DMS114 treated with DMSO at 0.1 percent for 48 hours (cell line): ENCODE measurements around the gene TNF.
"Not testable (repeated sequence)": the region's sequence is repeated elsewhere in the genome, so short reads cannot be mapped to it uniquely, and the experiment has no call there.

Source experiments
- DNase-seq: peaks from one replicate; lab custom pipeline; 2025; ENCODE audit not compliant: unreplicated experiment; lab: John Stamatoyannopoulos, UW

TNF gene

DNA sequence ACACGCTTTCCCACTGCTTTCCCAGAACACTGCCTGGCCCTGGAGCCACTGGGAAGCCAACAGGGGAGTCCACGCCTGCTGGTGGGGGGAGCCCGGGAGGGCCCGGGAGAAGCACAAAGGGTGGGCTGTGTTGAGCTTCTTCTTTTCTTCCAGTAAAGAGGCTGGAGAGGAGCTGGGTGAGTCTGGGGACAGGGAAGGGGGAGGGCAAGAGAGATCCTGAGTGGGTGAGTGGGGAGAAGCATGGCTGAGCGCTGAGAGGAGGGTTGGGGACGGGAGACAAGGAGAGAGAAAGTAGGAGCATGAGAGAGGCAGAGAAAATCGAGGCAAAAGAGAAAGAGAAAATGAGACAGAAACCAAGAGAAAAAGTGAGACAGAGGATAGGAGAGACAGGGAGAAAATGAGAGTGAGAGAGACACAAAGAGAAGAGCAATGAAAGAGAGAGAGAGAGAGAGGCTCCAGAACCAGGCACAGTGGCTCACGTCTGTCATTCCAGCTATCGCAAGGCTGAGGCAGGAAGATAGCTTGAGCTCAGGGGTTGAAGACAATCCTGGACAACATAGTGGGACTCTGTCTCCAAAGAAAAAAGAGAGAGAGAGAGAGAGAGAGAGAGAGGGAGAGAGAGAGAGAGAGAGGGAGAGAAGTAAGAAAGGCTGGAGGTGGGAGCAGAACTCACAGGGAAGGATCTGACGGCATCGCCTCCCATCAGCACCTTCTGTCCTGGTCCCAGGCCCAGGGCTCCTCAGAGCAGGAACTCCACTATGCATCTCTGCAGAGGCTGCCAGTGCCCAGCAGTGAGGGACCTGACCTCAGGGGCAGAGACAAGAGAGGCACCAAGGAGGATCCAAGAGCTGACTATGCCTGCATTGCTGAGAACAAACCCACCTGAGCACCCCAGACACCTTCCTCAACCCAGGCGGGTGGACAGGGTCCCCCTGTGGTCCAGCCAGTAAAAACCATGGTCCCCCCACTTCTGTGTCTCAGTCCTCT is 12.7 kb downstream of the TNF start:
- DNase-seq: no peak

GRCh38 chr6:31588871-31589650 is 13.7 kb downstream of the TNF start:
- DNase-seq: no peak

DNA sequence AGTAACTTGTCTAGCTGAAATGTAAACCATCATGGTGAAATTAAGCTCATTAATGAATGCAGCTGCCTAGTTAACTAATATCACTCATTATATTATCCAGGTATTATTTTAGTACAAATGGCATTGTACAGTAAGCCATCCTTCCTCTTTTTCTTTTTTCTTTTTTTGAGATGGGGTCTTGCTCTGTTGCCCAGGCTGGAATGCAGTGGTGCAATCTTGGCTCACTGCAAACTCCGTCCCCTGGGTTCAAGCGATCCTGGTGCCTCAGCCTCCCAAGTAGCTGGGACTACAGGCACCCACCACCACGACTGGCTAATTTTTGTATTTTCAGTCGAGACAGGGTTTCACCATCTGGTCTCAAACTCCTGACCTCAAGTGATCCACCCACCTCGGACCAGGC is 15.3 kb downstream of the TNF start:
- not testable (repeated sequence) for DNase-seq

GRCh38 chr6:31592396-31592771 is 17.0 kb downstream of the TNF start:
- DNase-seq: no peak

- DNase-seq: peak; percentile 63
These were observed 21.6 kb downstream of the TNF start for GRCh38 chr6:31597006-31597405.

- DNase-seq: no peak
These were observed 32.0 kb downstream of the TNF start for GRCh38 chr6:31607317-31607716.

GRCh38 chr6:31609519-31610406 is 34.4 kb downstream of the TNF start:
- DNase-seq: no peak

GRCh38 chr6:31610968-31611367 is 35.6 kb downstream of the TNF start:
- no peak for DNase-seq

- no peak for DNase-seq
These were observed 38.8 kb downstream of the TNF start for GRCh38 chr6:31614075-31614619.

DNA sequence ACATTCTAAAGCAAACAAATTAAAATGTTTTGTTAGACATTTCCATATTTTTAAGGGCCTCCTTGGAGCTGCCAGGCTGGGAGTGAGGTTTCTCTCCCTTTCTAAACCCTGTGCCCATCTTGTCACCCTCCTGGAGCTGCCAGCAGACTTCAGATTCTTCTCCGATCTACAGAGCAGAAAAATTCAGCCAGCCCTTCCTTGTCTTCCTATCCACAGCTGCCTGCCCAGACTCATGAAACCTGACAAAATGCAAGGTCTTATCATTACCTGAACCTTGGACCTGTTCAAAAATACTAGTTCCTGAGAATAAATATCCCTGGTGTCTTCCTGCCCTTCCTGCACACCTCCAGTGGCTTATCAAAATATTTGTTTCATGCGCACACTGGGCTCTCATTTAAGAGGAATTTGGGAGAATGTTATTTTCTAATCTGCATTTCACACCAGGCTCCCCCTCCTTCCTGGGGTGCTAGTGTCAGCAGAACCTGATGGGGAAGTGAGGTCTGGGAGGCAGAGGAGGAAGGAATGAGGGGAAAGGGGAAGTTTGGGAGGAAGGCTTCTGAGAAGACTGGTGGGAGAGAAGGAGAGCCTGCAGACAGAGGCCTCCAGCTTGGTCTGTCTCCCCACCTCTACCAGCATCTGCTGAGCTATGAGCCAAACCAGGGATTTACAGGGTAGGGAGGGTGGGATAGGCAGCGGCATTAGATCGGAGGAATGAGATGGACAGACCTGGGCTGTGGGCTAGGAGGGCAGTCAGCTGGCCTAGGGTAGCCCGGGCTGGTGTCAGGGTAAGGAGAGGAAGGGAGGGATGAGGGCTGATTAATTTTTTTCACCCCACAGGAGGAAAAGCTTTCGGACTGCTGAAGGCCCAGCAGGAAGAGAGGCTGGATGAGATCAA is 39.6 kb downstream of the TNF start, which contains the start of gene AIF1:
Gene AIF1 (plus strand): TSS at position 551 of the 895 bp plus-strand sequence. CDS start 96 bp downstream, at position 647.
- DNase-seq: no peak

- DNase-seq: no peak
These were observed 40.4 kb downstream of the TNF start for GRCh38 chr6:31615748-31616147.

DNA sequence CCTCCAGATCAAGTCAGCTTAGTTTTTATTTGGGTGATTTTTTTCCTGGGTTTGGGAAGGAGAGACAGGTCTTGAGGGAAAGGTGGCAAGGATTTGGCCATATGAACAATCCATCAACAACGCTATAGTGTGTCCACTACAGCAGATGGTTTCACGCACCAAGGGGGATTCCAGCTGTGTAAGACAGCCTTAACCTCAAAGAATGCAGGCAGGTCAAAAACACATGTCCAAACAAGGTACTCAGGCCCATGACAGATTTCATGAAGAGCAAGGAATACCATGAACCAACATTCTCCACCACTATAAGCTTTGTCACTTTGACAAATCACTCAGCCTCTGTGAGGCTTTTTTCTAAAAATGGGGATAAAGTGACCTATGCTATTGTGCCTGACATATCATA is 41.6 kb downstream of the TNF start:
- no peak for DNase-seq

GRCh38 chr6:31619805-31620585 is 44.6 kb downstream of the TNF start:
- DNase-seq: peak; percentile 99

DNA sequence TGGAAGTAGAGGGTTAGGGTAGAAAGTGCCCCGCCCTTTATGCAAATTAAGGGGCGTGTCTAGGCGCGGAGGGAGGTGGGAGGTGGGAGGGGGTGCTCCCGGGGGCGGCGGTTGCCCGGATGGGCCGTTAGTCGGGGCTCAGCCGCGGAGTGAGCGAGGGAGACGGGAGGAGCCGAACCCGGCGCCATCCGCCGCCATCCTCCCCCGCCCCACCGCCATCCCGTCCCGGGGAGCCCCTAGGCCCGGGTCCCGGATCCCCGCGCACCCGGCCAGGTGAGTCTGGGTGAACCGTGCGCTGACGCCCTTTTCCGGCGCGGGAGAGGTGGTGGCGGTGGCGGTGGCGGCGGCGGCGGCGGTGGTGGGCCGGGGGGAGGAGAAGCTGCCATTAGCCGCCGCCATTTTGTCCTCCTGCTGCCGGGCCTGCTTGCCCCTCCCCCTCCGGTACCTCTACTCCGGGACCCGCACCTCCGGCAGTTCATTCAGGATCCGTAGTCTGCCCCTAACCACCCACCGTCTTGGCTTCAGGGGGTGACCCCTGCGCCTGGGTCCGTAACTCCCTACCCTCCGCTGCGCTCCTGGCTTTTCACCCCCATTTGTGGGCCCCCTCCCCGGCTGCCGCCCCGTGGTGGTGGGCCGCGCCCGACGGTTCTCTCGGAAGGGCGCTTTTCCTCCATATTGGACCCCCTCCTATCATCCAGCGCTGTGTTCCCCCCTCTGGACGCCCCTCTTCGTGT is 45.4 kb downstream of the TNF start, which contains the start of gene PRRC2A:
Gene PRRC2A (plus strand): TSS at position 130 of the 734 bp plus-strand sequence. CDS start 2,075 bp downstream, outside the sequence.
- DNase-seq: peak; percentile 82

DNA sequence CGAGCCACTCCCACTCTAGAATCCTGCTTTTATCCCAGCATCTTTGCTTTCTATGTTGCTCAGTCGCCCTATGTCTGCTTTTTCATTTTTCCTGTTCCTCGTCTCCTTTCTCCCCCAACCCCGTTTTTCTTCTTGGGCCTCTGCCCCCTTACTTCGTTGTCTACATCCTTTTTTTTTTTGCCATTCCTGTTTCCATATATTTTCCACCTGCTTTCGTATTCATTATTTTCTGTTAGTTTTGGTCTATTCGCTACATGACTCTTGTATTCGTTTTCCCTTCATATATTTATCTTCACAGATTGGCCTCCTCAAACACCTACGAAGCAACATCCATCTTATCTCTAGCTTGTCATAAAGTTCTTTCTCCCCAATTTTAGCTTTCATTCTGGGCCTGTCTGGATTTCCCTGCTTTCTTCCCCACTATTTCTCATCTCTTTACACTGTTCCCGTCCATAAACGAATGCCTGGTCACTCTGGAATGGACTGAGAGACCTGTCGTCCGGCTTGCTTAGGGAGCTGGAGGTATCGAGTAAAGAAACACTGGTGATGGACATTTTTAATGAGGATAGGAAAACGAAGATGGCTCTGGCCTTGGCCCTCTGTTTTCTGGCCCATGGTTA is 46.1 kb downstream of the TNF start:
- no peak for DNase-seq

GRCh38 chr6:31621991-31622390 is 46.6 kb downstream of the TNF start:
- no peak for DNase-seq

DNA sequence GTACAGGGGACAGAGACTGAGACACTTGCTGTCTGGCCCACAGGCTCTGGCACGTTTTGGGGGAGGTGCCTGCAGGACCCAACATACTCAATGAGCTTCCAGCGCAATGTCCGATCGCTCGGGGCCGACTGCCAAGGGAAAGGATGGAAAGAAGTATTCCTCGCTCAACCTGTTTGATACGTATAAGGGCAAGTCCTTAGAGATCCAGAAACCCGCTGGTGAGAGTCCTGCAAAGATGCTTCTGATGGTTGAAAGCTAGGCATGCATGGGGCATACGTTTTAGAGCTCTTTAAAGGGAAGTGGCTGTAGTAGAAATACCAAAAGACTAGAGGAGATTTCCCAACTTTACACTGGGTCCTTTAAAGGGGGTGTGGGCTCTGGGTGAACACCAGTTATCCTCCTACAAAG is 47.3 kb downstream of the TNF start:
- no peak for DNase-seq

GRCh38 chr6:31624070-31624469 is 48.7 kb downstream of the TNF start:
- no peak for DNase-seq
